OCI-LY3 (cell line): ENCODE measurements around the gene TSHR.
A peak's percentile ranks its signal among the peaks of the same experiment; 100 is the strongest.

Source experiments
- H2AFZ ChIP-seq: fragments of 200-600, 300-600 bp; shearing (Covaris generic); 2 replicates; pipeline ENCODE4 v1.6.0; 2014; ENCODE audit warnings: antibody characterized with exemption, low read depth, low read length
- H3K27ac ChIP-seq: fragments of 200-600, 300-600 bp; sonication (generic); 2 replicates; pipeline ENCODE4 v1.5.1; 2014; ENCODE audit warnings: mild to moderate bottlenecking, low read length, moderate library complexity, mixed read lengths
- H3K27me3 ChIP-seq: fragments of 200-600, 300-600 bp; sonication (generic); 2 replicates; pipeline ENCODE4 v1.6.1; 2014; ENCODE audit warnings: low read depth, low read length, mixed read lengths
- H3K36me3 ChIP-seq: fragments of 200-600, 300-600 bp; sonication (generic); replicated peaks from 2 replicates; pipeline ENCODE3; 2014; ENCODE audit warnings: low read depth, low read length, mixed read lengths
- H3K4me1 ChIP-seq: fragments of 300-600, 200-600 bp; sonication (generic); 2 replicates; pipeline ENCODE4 v1.6.1; 2014; ENCODE audit warnings: low read length, mixed read lengths
- H3K4me2 ChIP-seq: fragments of 200-600, 300-600 bp; sonication (generic); 2 replicates; pipeline ENCODE4 v1.6.1; 2014; ENCODE audit warnings: low read length, mixed read lengths
- H3K4me3 ChIP-seq: fragments of 300-600, 200-600 bp; sonication (generic); 2 replicates; pipeline ENCODE4 v1.5.1; 2014; ENCODE audit warnings: antibody characterized with exemption, mild to moderate bottlenecking, low read length, moderate library complexity
- H3K79me2 ChIP-seq: fragments of 300-600, 200-600 bp; shearing (Covaris generic); 2 replicates; pipeline ENCODE4 v1.6.1; 2014; ENCODE audit warnings: mild to moderate bottlenecking, low read length, mixed read lengths
- H3K9ac ChIP-seq: fragments of 300-600, 200-600 bp; shearing (Covaris generic); 2 replicates; pipeline ENCODE4 v1.6.0; 2014; ENCODE audit warnings: mild to moderate bottlenecking, low read length, moderate library complexity
- H3K9me3 ChIP-seq: fragments of 200-600, 300-600 bp; shearing (Covaris generic); 2 replicates; pipeline ENCODE4 v1.6.1; 2014; ENCODE audit warnings: low read length, mixed read lengths; ENCODE audit not compliant: insufficient read depth
- H4K20me1 ChIP-seq: fragments of 200-600, 300-600 bp; sonication (generic); 2 replicates; pipeline ENCODE4 v1.6.1; 2016; ENCODE audit warnings: low read length, mixed read lengths; ENCODE audit not compliant: insufficient read depth
- EZH2phosphoT487 ChIP-seq: fragments of 200-600 bp; shearing (Covaris generic); IDR thresholded peaks from 2 replicates; pipeline ENCODE4 v1.6.1; 2018; ENCODE audit warnings: antibody characterized with exemption, mixed run types, low read depth
- TF ChIP-seq, protein P1 (sequence below): fragments of 200-600, 300-600 bp; sonication (generic); IDR thresholded peaks from 2 replicates; pipeline ENCODE4 v1.5.1; 2014; ENCODE audit warnings: antibody characterized with exemption, low read length, low read depth

Gene TSHR

GRCh38 chr14:80988735-80989429, 33.5 kb downstream of the TSHR start:
- Histone ChIP-seq H3K4me3 (peak overlapping the region; percentile 25), H3K36me3 (no peaks in the 10 kb centered on the region), H3K79me2 (no peaks in the 10 kb centered on the region), H4K20me1 (no peaks in the 10 kb centered on the region), H2AFZ (no peak overlapping the region; the same call in 1 of the 2 replicates), H3K27me3 (peaks cover 5% of the 10 kb centered on the region; the same call in 1 of the 2 replicates), H3K4me1 (peaks cover 35% of the 10 kb centered on the region), H3K4me2 (peak overlapping the region; percentile 56), H3K27ac (peak overlapping the region; percentile 18; the same call in 1 of the 2 replicates), H3K9ac (no peak overlapping the region), H3K9me3 (no peaks in the 10 kb centered on the region)
- no peak for TF ChIP-seq EZH2phosphoT487
- TF ChIP-seq, protein P1, sequence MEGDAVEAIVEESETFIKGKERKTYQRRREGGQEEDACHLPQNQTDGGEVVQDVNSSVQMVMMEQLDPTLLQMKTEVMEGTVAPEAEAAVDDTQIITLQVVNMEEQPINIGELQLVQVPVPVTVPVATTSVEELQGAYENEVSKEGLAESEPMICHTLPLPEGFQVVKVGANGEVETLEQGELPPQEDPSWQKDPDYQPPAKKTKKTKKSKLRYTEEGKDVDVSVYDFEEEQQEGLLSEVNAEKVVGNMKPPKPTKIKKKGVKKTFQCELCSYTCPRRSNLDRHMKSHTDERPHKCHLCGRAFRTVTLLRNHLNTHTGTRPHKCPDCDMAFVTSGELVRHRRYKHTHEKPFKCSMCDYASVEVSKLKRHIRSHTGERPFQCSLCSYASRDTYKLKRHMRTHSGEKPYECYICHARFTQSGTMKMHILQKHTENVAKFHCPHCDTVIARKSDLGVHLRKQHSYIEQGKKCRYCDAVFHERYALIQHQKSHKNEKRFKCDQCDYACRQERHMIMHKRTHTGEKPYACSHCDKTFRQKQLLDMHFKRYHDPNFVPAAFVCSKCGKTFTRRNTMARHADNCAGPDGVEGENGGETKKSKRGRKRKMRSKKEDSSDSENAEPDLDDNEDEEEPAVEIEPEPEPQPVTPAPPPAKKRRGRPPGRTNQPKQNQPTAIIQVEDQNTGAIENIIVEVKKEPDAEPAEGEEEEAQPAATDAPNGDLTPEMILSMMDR, result no peak

DNA sequence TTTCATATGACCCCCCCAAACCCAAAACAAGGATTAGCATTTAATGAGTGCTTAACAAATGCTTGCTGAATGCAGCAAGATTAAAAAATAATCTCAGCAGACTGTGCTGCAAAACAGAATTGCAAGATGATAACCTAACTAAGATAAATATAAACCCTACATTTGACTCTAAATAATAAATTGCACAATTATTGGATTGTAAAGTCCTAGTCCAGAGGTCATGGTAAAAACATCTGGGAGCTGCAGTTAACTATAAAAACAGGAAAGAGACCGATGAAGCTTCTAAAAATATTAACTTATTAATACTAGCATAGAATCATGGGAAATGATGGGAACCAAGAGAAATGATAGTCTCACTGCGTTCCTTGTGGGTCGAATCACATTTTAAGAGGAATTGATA, 37.2 kb downstream of the TSHR start:
- Histone ChIP-seq H3K9ac (no peak overlapping the region), H3K9me3 (no peaks in the 10 kb centered on the region), H3K4me2 (no peak overlapping the region), H3K4me1 (peaks cover 36% of the 10 kb centered on the region), H3K27ac (no peak overlapping the region), H3K4me3 (no peak overlapping the region), H3K79me2 (no peaks in the 10 kb centered on the region), H3K36me3 (no peaks in the 10 kb centered on the region), H2AFZ (no peak overlapping the region), H4K20me1 (no peaks in the 10 kb centered on the region), H3K27me3 (peaks cover 10% of the 10 kb centered on the region)
- TF ChIP-seq, protein P1, result no peak
- TF ChIP-seq EZH2phosphoT487, result no peak

DNA sequence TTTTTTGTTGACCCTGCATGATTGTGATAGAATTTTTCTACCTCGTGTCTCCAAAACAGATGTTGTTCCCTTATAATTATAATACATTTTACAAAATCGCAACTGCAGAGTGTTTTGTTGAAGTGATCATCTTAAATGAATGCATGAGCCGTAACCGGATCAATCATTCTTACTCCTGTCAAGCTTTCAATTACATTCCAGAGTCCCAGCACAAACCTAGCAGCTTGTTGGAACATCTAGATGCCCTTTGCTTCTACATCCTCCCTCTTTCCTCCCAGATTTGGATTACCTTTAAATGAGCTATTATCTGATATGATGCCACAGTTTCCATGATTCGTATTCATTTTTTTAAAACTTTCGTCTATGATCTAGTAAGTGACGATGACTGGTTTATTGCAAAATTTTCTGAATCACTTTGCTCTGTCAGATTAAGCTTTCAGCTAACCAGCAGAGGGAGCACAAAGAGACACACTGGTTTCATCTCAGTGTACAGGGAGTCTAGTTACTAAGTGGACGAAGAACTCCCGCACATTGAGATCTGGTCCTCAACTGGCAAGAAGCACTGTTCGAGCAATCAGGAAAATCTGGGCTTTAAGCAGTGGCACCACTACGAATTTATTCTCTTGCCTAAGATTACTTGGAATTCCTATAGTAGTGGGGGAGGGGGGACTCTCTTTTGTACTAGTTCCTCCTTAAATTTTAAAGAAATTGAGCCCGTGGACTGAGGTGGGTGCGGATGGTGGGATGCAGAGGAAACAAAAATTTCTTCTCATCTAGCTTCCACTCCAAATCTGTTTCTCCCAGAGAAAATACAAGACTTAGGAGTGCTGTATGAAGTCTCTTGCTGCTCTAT, 40.9 kb downstream of the TSHR start:
- no peak for TF ChIP-seq EZH2phosphoT487
- TF ChIP-seq, protein P1, result peak; percentile 84
- peak overlapping the region; percentile 76 for H3K4me2 ChIP-seq
- peaks cover 10% of the 10 kb centered on the region for H3K27me3 ChIP-seq
- H3K79me2 ChIP-seq, result no peaks in the 10 kb centered on the region
- 0 out of 2 replicates have a peak overlapping the region, but pooled peaks have one; percentile 44 for H2AFZ ChIP-seq
- no peaks in the 10 kb centered on the region for H3K36me3 ChIP-seq
- peak overlapping the region; percentile 54 for H3K4me3 ChIP-seq
- no peaks in the 10 kb centered on the region for H4K20me1 ChIP-seq
- no peak overlapping the region for H3K9ac ChIP-seq
- no peak overlapping the region for H3K27ac ChIP-seq
- peaks cover 13% of the 10 kb centered on the region; the same call in 1 of the 2 replicates for H3K4me1 ChIP-seq
- H3K9me3 ChIP-seq, result no peaks in the 10 kb centered on the region

DNA sequence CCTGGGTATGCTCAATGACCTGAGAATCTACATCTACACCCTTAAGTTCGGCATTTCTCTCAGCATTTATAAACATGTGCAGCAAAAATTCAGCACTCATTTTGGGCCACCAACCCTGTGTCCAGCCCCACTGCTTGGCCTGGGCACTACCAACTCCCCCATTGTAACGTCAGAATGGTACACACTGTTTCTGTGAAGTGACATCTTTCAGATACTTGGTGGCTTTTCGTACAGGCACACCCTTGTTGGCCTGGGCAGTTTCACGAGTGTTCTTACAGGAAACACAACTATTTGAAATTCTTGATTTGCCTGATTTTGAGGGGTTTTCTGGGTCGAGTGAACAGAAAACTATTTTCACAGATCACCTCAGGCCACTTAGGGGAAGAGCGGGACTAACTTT, 46.0 kb downstream of the TSHR start:
- Histone ChIP-seq H3K4me2 (no peak overlapping the region), H3K27ac (no peak overlapping the region), H3K9me3 (no peaks in the 10 kb centered on the region), H2AFZ (peak overlapping the region; percentile 22; the same call in 1 of the 2 replicates), H3K79me2 (no peaks in the 10 kb centered on the region), H4K20me1 (no peaks in the 10 kb centered on the region), H3K27me3 (peaks cover 10% of the 10 kb centered on the region), H3K4me3 (no peak overlapping the region), H3K4me1 (peaks cover 5% of the 10 kb centered on the region; the same call in 1 of the 2 replicates), H3K9ac (no peak overlapping the region), H3K36me3 (no peaks in the 10 kb centered on the region)
- TF ChIP-seq, protein P1, result no peak
- no peak for TF ChIP-seq EZH2phosphoT487
